MV-4-11 (cell line): ENCODE results near the gene HES5.
A peak's percentile ranks its signal among the peaks of the same experiment; 100 is the strongest.

Experiments
- DNase-seq: peaks from one replicate; lab custom pipeline; 2025; lab: John Stamatoyannopoulos, UW

The HES5 gene

GRCh38 chr1:2546515-2547209 is 16.6 kb upstream of the HES5 start:
- DNase-seq, result peak; percentile 84

- peak; percentile 85 for DNase-seq
Measured at GRCh38 chr1:2545754-2546514, 15.9 kb upstream of the HES5 start.

- DNase-seq, result no peak
Measured at GRCh38 chr1:2544875-2545640, 15.0 kb upstream of the HES5 start.

- peak; percentile 54 for DNase-seq
Measured at GRCh38 chr1:2544093-2544874, 14.2 kb upstream of the HES5 start.

GRCh38 chr1:2543543-2544092 is 13.6 kb upstream of the HES5 start:
- peak; percentile 49 for DNase-seq

- no peak for DNase-seq
Measured at GRCh38 chr1:2542246-2542915, 12.3 kb upstream of the HES5 start.

GRCh38 chr1:2541619-2542245 is 11.7 kb upstream of the HES5 start:
- peak; percentile 35 for DNase-seq

- DNase-seq, result no peak
Measured at GRCh38 chr1:2540816-2541492, 10.9 kb upstream of the HES5 start.

GRCh38 chr1:2539312-2539907 is 9.3 kb upstream of the HES5 start:
- DNase-seq, result peak; percentile 5

GRCh38 chr1:2538872-2539271 is 8.8 kb upstream of the HES5 start:
- DNase-seq, result no peak

GRCh38 chr1:2538376-2538775 is 8.3 kb upstream of the HES5 start:
- DNase-seq, result no peak

- DNase-seq, result no peak
Measured at GRCh38 chr1:2537784-2538115, 7.7 kb upstream of the HES5 start.

GRCh38 chr1:2535981-2536380 is 5.9 kb upstream of the HES5 start:
- DNase-seq, result no peak

GRCh38 chr1:2535455-2535854 is 5.4 kb upstream of the HES5 start:
- no peak for DNase-seq

GRCh38 chr1:2534687-2535441 is 4.8 kb upstream of the HES5 start:
- DNase-seq, result no peak

- DNase-seq, result no peak
Measured at GRCh38 chr1:2534315-2534686, 4.2 kb upstream of the HES5 start.

- no peak for DNase-seq
Measured at GRCh38 chr1:2533365-2533764, 3.3 kb upstream of the HES5 start.

- no peak for DNase-seq
Measured at GRCh38 chr1:2532485-2533160, 2.6 kb upstream of the HES5 start.
